HepG2 (cell line): ENCODE data around the gene SNRNP27. TPM values are rescaled to one million over a fixed set of nuclear protein-coding genes. Genes with fewer than 3 reads are reported as not detected.

ENCODE experiments used
- AHR ChIP-seq: IDR thresholded peaks from 2 replicates; pipeline ENCODE4 v1.6.1; 2018; ENCODE audit warnings: missing genetic modification reagents, missing compliant biosample characterization
- AKAP8 ChIP-seq: sonication (generic); formaldehyde crosslinking; IDR thresholded peaks from 2 replicates; pipeline ENCODE4 v1.5.1; 2020; ENCODE audit warnings: mild to moderate bottlenecking, missing genetic modification reagents
- ARHGAP35 ChIP-seq: sonication (generic); formaldehyde crosslinking; IDR thresholded peaks from 2 replicates; pipeline ENCODE4 v1.9.0; 2022; ENCODE audit warnings: mild to moderate bottlenecking, inconsistent platforms, moderate library complexity, missing genetic modification reagents, borderline replicate concordance
- DMAP1 ChIP-seq: IDR thresholded peaks from 2 replicates; pipeline ENCODE4 v1.6.1; 2016
- DR1 ChIP-seq: sonication (generic); formaldehyde crosslinking; IDR thresholded peaks from 2 replicates; pipeline ENCODE4 v1.8.0; 2021; ENCODE audit warnings: mild to moderate bottlenecking, missing genetic modification reagents, inconsistent platforms
- GATAD2A ChIP-seq: IDR thresholded peaks from 2 replicates; pipeline ENCODE4 v1.6.1; 2016
- MED8 ChIP-seq: sonication (generic); formaldehyde crosslinking; IDR thresholded peaks from 2 replicates; pipeline ENCODE4 v1.8.1; 2023; ENCODE audit warnings: mild to moderate bottlenecking, missing genetic modification reagents; ENCODE audit not compliant: insufficient replicate concordance
- MIER3 ChIP-seq: IDR thresholded peaks from 2 replicates; pipeline ENCODE4 v1.6.1; 2016; ENCODE audit warnings: missing compliant biosample characterization, borderline replicate concordance
- SMAD3 ChIP-seq: sonication (generic); formaldehyde crosslinking; IDR thresholded peaks from 2 replicates; pipeline ENCODE4 v1.4.0; 2020; ENCODE audit warnings: missing genetic modification reagents
- SMARCC2 ChIP-seq: fragments of 450-650 bp; IDR thresholded peaks from 2 replicates; pipeline ENCODE4 v1.6.1; 2017; ENCODE audit warnings: antibody characterized with exemption, mild to moderate bottlenecking
- SMC3 ChIP-seq: IDR thresholded peaks from 2 replicates; pipeline ENCODE4 v1.6.1; 2011; ENCODE audit warnings: low read length, improper control_type of control experiment
- TOPORS ChIP-seq: sonication (generic); formaldehyde crosslinking; IDR thresholded peaks from 2 replicates; pipeline ENCODE4 v1.8.0; 2023; ENCODE audit warnings: mild to moderate bottlenecking, missing genetic modification reagents
- U2AF2 ChIP-seq: fragments of 200-400 bp; formaldehyde crosslinking; IDR thresholded peaks from 2 replicates; pipeline ENCODE4 v1.6.1; 2017; ENCODE audit warnings: low read depth, mild to moderate bottlenecking, low read length
- YEATS4 ChIP-seq: sonication (generic); formaldehyde crosslinking; IDR thresholded peaks from 2 replicates; pipeline ENCODE4 v1.4.0; 2020; ENCODE audit warnings: missing genetic modification reagents, borderline replicate concordance
- ZMYM2 ChIP-seq: sonication (generic); formaldehyde crosslinking; IDR thresholded peaks from 2 replicates; pipeline ENCODE4 v1.8.0; 2022; ENCODE audit warnings: mild to moderate bottlenecking, missing genetic modification reagents
- ZNF367 ChIP-seq: sonication (generic); formaldehyde crosslinking; IDR thresholded peaks from 2 replicates; pipeline ENCODE4 v1.4.0; 2020; ENCODE audit warnings: missing genetic modification reagents, borderline replicate concordance
- ZNF547 ChIP-seq: sonication (generic); formaldehyde crosslinking; IDR thresholded peaks from 2 replicates; pipeline ENCODE4 v1.5.1; 2020; ENCODE audit warnings: mild to moderate bottlenecking, missing genetic modification reagents
- ZNF556 ChIP-seq: sonication (generic); formaldehyde crosslinking; IDR thresholded peaks from 2 replicates; pipeline ENCODE4 v1.4.0; 2020; ENCODE audit warnings: mild to moderate bottlenecking, missing genetic modification reagents, borderline replicate concordance
- ZNF569 ChIP-seq: sonication (generic); formaldehyde crosslinking; IDR thresholded peaks from 2 replicates; pipeline ENCODE4 v1.5.0; 2020; ENCODE audit warnings: mild to moderate bottlenecking, missing genetic modification reagents, moderate library complexity, borderline replicate concordance
- ZNF614 ChIP-seq: IDR thresholded peaks from 2 replicates; pipeline ENCODE4 v1.6.1; 2018; ENCODE audit warnings: missing biosample characterization, missing genetic modification reagents, inconsistent platforms, borderline replicate concordance
- ZNF678 ChIP-seq: sonication (generic); formaldehyde crosslinking; IDR thresholded peaks from 2 replicates; pipeline ENCODE4 v1.4.0; 2020; ENCODE audit warnings: mild to moderate bottlenecking, missing genetic modification reagents
- ZNF792 ChIP-seq: IDR thresholded peaks from 2 replicates; pipeline ENCODE4 v1.6.1; 2016
- ZNF883 ChIP-seq: sonication (generic); formaldehyde crosslinking; IDR thresholded peaks from 2 replicates; pipeline ENCODE4 v1.5.1; 2020; ENCODE audit warnings: mild to moderate bottlenecking, missing genetic modification reagents; ENCODE audit errors: not compliant biosample characterization
- polyA plus RNA-seq, 8 experiments: library from polyadenylated mRNA; depleted of rRNA in 3 of 8; stranded (reverse) in 7 of 8; unstranded in 1 of 8; fragments of >200 nt; fragmentation: Illumina TruSeq in 4 of 8; extraction: Trizol in 4 of 8; gene quantifications; 2 replicates each; pipeline versions ENCODE4 v1.2.1 to v1.2.3, GENCODE V29; 2011 to 2016; ENCODE audit warnings: low read depth in 4 of 8, missing spikeins in 1 of 8, mixed read lengths in 1 of 8; ENCODE audit not compliant: insufficient read depth in 1 of 8
- total RNA-seq, 5 experiments: library from RNA; depleted of rRNA; stranded (reverse); fragments of >200 nt; fragmentation: Illumina TruSeq; extraction: Trizol; gene quantifications; 2 replicates each; pipeline ENCODE4 v1.2.3, GENCODE V29; 2016; ENCODE audit warnings: low read depth in 1 of 5
- TF ChIP-seq, protein P1 (sequence below): sonication (generic); formaldehyde crosslinking; IDR thresholded peaks from 2 replicates; pipeline ENCODE4 v1.8.0; 2022; ENCODE audit warnings: mild to moderate bottlenecking, missing genetic modification reagents, borderline replicate concordance
- TF ChIP-seq, protein P2 (sequence below): sonication (generic); formaldehyde crosslinking; conservative IDR thresholded peaks from 2 replicates; pipeline ENCODE4 v1.4.0; 2020; ENCODE audit warnings: missing genetic modification reagents
- TF ChIP-seq, protein P3 (sequence below): sonication (generic); formaldehyde crosslinking; IDR thresholded peaks from 2 replicates; pipeline ENCODE4 v1.8.1; 2023; ENCODE audit warnings: missing genetic modification reagents, inconsistent platforms, borderline replicate concordance

Gene SNRNP27
- total and polyA plus RNA-seq, 2 of the 13 experiments (the other 11 are each of a cell fraction or from before 2014, with no cell fraction given) = 49.8 to 54.6 TPM

GRCh38 chr2:69893684-69894551 lies at the start of gene SNRNP27 (continued):
- TF ChIP-seq ZNF614 (CRISPR knock-in tag) (peak; percentile 98), ZNF569 (CRISPR knock-in tag) (no peak), U2AF2 (no peak), YEATS4 (CRISPR knock-in tag) (peak; percentile 95), SMAD3 (peak; percentile 99), ZNF556 (peak; percentile 51; the same call in 1 of the 2 replicates), DR1 (CRISPR knock-in tag) (peak; percentile 63; the same call in 1 of the 2 replicates), ZNF883 (peak; percentile 82), MIER3 (peak; percentile 90; the same call in 1 of the 2 replicates), ZMYM2 (CRISPR knock-in tag) (no peak), ZNF792 (CRISPR knock-in tag) (peak; percentile 96), AKAP8 (CRISPR knock-in tag) (no peak), MED8 (CRISPR knock-in tag) (no peak), TOPORS (CRISPR knock-in tag) (peak; percentile 83), SMARCC2 (no peak), ZNF367 (CRISPR knock-in tag) (peak; percentile 91; the same call in 1 of the 2 replicates), GATAD2A (peak; percentile 83), SMC3 (no peak), AHR (peak; percentile 93), ZNF547 (CRISPR knock-in tag) (peak; percentile 82; the same call in 1 of the 2 replicates), ZNF678 (CRISPR knock-in tag) (no peak), DMAP1 (CRISPR knock-in tag) (peak; percentile 71; the same call in 1 of the 2 replicates), ARHGAP35 (CRISPR knock-in tag) (peak; percentile 84)
- TF ChIP-seq, protein P1, sequence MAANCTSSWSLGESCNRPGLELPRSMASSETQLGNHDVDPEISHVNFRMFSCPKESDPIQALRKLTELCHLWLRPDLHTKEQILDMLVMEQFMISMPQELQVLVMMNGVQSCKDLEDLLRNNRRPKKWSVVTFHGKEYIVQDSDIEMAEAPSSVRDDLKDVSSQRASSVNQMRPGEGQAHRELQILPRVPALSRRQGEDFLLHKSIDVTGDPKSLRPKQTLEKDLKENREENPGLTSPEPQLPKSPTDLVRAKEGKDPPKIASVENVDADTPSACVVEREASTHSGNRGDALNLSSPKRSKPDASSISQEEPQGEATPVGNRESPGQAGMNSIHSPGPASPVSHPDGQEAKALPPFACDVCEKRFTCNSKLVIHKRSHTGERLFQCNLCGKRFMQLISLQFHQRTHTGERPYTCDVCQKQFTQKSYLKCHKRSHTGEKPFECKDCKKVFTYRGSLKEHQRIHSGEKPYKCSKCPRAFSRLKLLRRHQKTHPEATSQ (CRISPR knock-in tag) = peak; percentile 37; the same call in 1 of the 2 replicates
- TF ChIP-seq, protein P2, sequence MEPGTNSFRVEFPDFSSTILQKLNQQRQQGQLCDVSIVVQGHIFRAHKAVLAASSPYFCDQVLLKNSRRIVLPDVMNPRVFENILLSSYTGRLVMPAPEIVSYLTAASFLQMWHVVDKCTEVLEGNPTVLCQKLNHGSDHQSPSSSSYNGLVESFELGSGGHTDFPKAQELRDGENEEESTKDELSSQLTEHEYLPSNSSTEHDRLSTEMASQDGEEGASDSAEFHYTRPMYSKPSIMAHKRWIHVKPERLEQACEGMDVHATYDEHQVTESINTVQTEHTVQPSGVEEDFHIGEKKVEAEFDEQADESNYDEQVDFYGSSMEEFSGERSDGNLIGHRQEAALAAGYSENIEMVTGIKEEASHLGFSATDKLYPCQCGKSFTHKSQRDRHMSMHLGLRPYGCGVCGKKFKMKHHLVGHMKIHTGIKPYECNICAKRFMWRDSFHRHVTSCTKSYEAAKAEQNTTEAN = peak; percentile 94
- TF ChIP-seq, protein P3, sequence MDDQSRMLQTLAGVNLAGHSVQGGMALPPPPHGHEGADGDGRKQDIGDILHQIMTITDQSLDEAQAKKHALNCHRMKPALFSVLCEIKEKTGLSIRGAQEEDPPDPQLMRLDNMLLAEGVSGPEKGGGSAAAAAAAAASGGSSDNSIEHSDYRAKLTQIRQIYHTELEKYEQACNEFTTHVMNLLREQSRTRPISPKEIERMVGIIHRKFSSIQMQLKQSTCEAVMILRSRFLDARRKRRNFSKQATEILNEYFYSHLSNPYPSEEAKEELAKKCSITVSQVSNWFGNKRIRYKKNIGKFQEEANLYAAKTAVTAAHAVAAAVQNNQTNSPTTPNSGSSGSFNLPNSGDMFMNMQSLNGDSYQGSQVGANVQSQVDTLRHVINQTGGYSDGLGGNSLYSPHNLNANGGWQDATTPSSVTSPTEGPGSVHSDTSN (CRISPR knock-in tag) = peak; percentile 92
